ENCODE results near the gene PTPRD.

The PTPRD gene

DNA sequence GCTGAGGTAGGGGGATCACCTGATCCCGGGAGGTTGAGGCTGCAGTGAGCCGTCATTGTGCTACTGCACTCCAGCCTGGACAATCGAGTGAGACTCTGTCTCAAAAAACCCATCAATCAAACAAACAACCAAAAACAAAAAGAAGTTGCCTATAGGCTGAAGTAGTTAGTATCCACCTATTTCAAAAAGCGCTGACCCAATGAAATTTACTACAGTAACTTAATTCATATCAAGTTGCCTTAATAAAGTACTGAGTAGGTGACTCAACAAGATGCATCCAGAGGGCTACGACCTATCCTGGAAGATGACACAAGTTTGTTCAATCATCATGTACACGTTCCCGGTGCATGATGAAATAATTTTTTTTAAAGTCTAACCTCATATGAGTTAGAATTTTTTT is 2164.6 kb downstream of the PTPRD start:
- no peak for DNase-seq (ENCODE audit: low read depth, low spot score)

DNA sequence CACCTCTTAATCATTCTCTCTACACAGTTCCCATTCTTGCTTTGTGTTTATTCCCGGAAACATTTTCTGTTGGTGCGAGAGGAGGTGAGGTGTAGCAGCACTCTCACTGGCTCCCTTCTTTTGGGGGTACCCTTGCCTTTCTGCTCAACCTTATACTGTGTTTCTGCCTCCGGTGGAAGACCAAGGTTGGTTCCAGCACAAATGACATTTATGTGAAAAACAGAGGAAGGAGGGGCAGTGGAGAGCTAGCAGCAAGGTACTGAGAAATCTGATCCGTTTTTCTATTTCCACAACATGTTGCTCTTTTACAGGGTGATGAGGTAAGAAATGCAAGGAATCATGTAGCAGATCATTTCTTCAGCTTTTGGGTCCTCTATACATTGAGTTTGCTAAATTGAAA is 2165.2 kb downstream of the PTPRD start:
- DNase-seq (ENCODE audit: low read depth, low spot score), result no peak

DNA sequence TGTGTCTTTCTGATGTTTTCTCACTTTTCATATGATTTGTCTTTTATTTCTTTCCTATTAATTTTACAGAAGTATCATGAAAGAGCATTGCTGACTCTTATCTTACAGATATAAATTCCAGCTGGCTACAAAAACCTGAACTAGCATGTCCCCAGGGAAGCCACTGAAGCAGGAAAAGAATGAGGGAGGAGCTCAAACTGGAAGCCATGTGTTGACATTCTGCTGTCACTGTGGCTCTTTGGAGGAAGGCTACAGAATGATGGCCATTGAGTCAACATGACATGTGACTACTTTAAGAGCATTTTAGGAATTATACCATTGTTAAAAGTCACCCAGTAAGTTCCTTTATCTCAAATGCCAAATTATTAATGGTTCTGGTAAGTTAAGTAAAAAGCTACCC is 2174.9 kb downstream of the PTPRD start:
- no peak for DNase-seq (ENCODE audit: low read depth, low spot score)

- no peak for DNase-seq (ENCODE audit: low read depth, low spot score)
These were observed 2175.5 kb downstream of the PTPRD start for GRCh38 chr9:8437259-8437658.

- no peak for DNase-seq (ENCODE audit: low read depth, low spot score)
These were observed 2176.0 kb downstream of the PTPRD start for GRCh38 chr9:8436786-8437185.

DNA sequence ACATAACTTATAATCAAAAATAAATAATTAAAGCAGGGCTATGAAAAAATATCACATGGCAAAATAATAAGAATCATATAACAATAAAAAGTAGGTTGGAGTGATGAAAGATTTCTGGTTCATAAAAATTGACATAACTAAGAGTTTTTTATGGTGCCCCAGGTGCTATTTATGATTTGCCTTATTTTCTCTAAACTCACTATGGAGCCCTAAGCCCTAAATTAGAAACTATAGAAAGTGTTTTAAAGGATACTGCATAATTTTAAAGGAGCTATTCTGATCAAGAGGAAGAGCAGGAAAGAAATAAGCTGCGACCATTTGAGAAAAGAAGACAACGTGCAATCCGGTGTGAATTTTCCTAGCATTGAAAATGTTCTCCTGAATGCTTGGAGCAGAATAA is 2178.2 kb downstream of the PTPRD start:
- no peak for DNase-seq (ENCODE audit: low read depth, low spot score)

GRCh38 chr9:8432224-8432623 is 2180.6 kb downstream of the PTPRD start:
- DNase-seq (ENCODE audit: low read depth, low spot score), result no peak

DNA sequence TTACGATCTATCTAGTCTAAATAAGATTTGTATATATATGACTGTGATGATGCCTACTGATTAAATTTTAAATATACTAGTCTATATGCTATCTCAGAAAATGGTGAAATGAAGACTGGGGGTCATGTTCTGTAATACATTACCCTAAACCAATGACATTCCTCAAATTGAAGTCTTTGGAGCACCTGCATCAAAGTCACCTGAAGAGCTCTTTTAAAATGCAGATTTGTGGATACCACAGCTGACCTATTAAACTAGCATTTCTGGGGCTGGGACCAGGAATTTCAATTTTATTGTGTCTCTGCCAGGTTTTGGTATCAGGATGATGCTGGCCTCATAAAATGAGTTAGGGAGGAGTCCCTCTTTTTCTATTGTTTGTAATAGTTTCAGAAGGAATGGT is 2181.3 kb downstream of the PTPRD start:
- DNase-seq (ENCODE audit: low read depth, low spot score), result no peak

GRCh38 chr9:8430945-8431344 is 2181.9 kb downstream of the PTPRD start:
- DNase-seq (ENCODE audit: low read depth, low spot score), result no peak

DNA sequence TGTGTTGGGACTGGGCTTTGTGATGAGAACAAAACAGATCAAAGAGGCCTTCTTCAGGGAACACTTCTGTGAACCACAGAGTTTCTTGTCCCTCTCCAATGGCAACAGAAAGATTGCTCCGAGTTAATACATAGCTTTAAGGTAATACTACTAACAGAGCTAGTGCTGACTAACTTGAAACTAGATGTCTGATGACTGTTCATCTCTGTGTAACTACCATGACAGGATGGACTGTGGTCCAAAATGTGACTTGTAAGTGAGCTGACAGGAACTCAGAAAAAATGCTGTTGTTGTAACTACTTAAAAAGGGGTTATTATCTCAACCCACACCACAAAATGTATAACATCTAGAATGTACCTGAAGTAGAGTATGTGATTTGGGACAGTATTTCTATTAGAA is 2183.0 kb downstream of the PTPRD start:
- no peak for DNase-seq (ENCODE audit: low read depth, low spot score)

GRCh38 chr9:8429157-8429556 is 2183.6 kb downstream of the PTPRD start:
- no peak for DNase-seq (ENCODE audit: low read depth, low spot score)

- DNase-seq (ENCODE audit: low read depth, low spot score), result no peak
These were observed 2184.4 kb downstream of the PTPRD start for GRCh38 chr9:8428389-8428788.

DNA sequence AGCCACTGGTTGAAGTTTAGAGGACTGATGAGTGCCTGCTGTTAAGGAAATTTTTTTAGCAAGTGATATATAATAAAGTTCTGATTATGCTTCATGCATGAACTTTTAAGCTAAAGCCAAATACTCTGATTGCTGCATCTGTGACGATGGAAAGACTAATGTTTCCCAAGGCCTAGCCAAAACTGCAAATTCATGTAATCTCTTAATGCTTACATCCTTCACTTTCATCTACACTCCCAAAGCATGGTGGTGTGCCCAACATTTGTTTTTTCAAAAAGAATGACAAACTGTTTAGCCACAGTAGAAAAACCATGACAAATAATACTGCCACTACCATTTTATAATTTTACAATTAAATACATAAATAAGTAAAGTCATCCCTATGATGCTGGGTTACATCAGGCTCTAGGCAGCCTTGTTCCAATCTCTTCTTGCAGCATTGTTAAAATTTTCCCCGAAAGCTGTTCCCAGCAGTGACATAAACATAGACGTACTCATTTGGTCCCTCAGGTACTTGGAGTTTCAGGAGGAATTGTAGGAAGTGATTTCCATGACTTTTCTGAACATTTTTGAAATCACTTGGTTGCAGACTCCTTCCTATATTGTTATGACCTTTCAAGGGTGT is 2187.9 kb downstream of the PTPRD start:
- no peak for DNase-seq (ENCODE audit: low read depth, low spot score)

DNA sequence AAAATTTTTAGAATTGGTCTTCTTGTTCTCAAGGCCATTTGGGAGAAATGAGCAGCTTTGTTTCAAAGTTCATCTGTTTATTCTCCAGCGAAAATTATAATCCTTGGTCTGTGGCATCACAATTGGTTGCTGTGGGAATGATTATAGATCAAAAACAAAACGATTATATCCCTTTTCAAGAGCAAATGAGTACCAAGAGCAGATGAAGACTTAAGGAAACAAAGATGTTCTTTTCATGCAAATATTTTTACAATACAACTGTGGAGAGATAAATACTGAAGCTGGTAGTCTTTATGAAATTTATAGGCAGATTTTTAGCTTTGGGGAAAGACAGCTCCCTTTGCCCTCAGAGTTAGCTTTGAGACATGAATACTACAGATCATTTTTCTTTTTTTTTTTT is 2192.4 kb downstream of the PTPRD start:
- DNase-seq (ENCODE audit: low read depth, low spot score), result no peak

DNA sequence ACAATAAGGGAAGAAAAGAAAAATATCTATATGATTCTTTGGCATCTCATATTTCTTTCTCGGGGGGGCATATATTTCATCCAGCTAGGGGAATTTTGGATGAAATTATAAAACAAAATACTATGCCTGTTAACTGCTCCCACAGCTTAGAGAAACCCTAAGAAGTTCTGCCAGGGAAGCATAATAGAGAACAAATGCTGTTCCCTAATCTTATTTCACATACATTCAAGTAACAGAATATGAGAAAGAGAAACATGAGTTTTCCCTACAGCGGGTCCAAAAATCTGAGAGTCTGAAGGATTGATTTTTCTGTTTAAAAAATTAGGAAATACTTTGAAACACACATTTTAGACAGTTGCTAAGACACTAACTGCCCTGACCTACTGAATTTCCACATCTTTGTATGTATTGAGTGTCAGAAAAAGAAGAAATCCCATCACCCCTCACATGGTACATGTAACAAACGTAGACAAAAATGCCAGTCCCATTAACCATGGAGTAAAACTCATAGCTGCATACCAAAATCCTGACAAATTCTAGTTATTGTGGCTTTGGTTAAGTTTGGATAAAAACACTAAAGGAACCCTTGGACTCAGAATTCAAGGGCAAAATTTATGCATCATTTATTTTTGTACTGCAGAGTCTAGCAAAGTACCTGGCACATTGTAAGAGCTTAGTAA is 2193.1 kb downstream of the PTPRD start:
- DNase-seq (ENCODE audit: low read depth, low spot score), result no peak

DNA sequence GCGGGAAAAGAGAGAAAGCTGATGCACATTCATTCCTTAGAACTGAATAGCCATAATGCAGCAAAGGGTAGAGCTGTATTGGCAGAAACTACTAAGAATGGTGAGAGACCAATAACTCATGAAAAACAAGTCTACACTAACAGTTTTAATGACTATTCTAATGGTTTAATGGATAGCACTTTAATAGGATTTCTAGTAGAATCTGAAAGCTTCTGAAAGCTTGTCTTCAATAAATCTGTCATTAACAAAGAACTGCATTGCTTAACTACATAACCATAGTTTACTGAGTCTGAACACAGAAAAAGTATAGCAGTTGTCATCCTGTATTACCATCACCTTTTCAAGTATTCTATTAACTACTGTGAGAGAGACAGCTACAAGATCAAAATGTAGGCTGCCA is 2195.5 kb downstream of the PTPRD start:
- DNase-seq (ENCODE audit: low read depth, low spot score), result no peak

DNA sequence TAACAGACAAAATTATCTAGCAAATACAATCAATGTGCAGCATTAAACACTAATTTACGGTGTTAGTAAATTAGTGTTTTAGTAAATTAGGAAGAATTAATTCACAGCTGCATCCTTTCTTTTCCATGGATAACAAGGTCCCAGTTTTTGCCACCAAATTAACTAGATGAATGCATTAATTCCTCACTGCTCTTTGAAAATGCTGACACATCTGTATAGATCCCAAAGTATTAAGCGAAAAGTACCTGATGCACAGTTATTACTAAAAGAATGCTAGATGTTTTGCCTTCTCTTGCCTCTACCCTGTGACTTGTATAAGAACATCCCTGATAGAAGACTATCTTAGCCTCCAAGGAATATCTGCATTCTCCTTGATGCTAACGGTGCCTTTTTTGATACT is 2200.5 kb downstream of the PTPRD start:
- no peak for DNase-seq (ENCODE audit: low read depth, low spot score)

- no peak for DNase-seq (ENCODE audit: low read depth, low spot score)
These were observed 2204.1 kb downstream of the PTPRD start for GRCh38 chr9:8408575-8409190.

GRCh38 chr9:8401961-8402705 is 2210.7 kb downstream of the PTPRD start:
- DNase-seq (ENCODE audit: low read depth, low spot score), result no peak

DNA sequence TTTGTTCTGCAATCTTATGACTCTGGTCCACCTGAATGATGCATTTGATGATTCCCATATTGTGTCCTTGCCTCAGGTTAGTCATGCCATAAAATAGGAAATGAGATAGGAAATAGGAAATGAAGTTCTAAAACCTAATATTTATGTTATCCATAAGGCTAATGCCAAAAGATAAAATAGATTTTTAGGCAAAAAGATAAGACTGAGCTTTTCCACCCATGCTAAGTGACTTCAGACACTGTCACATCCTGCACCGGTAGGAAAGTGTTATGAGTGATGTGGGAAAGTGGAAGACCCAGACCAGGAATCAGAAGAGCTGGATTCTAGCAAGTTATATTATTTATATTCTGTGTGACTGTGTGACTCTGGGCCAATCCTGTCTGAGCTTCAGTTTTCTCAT is 2212.4 kb downstream of the PTPRD start:
- no peak for DNase-seq (ENCODE audit: low read depth, low spot score)

- no peak for DNase-seq (ENCODE audit: low read depth, low spot score)
These were observed 2217.8 kb downstream of the PTPRD start for GRCh38 chr9:8395022-8395421.

GRCh38 chr9:8394341-8394740 is 2218.5 kb downstream of the PTPRD start:
- no peak for DNase-seq (ENCODE audit: low read depth, low spot score)

DNA sequence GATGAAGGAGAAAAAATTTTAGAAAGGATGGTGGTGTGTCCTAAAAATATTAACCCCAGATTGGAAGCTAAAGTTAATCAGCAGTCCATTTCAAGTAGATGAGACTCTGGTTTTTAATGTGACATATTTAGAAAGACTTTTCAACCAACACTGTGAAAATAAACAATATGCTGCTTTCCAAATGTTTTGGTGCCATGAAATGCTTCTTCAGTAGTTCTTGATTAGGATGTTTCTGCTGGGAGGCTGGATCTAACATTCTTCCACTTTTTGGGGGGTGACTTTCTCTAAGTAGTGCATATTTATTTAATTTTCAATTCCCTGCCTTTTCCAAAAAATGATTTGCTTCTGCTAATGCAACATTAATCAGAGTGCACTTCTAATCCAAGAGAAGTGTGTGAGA is 2219.9 kb downstream of the PTPRD start:
- no peak for DNase-seq (ENCODE audit: low read depth, low spot score)
